SHP77 treated with DMSO at 0.1 percent for 48 hours (cell line): ENCODE data around the gene C11orf98.
A peak's percentile ranks its signal among the peaks of the same experiment; 100 is the strongest.
"Not testable (repeated sequence)": the region's sequence is repeated elsewhere in the genome, so short reads cannot be mapped to it uniquely, and the experiment has no call there.

Source experiments
- DNase-seq: peaks from one replicate; lab custom pipeline; 2025; lab: John Stamatoyannopoulos, UW

Gene C11orf98

DNA sequence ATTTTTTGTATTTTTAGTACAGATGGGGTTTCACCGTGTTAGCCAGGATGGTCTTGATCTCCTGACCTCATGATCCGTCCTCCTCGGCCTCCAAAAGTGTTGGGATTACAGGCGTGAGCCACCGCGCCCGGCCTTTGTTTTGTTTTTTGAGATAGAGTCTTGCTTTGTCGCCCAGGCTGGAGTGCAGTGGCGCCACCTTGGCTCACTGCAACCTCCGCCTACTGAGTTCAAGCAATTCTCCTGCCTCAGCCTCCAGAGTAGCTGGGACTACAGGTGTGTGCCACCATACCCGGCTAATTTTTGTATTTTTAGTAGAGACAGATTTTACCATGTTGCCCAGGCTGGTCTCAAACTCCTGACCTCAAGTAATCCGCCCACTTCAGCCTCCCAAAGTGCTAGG, 14.7 kb downstream of the C11orf98 start:
- DNase-seq: not testable (repeated sequence)

GRCh38 chr11:62649486-62649885, 15.5 kb downstream of the C11orf98 start:
- no peak for DNase-seq

- DNase-seq: no peak
Measured at GRCh38 chr11:62648967-62649364, 16.0 kb downstream of the C11orf98 start.

- DNase-seq: no peak
Measured at GRCh38 chr11:62648185-62648966, 16.6 kb downstream of the C11orf98 start.

- no peak for DNase-seq
Measured at GRCh38 chr11:62647609-62648005, 17.4 kb downstream of the C11orf98 start.

DNA sequence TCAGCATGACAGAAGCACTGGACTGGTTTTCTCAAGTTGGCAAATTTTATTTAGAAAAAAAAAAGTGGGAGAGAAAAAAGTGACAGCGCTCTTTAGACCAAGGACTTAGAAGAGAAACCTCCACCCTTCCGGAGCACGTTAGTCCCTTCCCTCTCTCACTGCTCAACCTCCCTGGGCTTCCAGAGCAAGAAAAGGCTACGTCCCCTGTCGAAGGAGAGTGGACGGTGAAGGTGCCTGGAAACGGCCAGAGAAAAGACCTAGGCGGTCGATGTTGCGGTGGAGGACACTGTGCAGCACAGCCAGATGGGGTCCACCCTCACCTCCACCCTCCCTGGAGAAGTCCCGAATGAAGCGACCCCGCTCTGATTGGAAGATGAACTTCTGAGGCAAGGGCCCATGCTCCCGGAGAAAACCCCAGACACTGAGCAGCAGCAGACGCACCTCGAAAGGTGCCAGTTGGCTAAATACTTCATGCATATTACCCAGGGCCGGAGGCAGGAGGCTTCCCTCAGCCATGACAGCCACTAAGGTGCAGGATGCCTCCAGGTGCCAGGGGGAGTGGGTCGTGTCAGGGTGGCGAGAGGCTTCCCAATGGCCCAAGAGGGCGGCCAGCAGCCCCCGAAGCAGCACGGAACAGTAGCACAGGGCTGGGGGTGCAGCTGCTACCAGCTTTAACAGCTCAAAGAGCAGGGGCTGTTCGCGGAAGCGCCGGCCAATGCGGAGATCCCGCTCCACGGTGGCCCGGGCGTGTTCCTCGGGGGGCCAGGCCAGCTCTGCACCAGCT, 18.0 kb downstream of the C11orf98 start:
- DNase-seq: no peak

DNA sequence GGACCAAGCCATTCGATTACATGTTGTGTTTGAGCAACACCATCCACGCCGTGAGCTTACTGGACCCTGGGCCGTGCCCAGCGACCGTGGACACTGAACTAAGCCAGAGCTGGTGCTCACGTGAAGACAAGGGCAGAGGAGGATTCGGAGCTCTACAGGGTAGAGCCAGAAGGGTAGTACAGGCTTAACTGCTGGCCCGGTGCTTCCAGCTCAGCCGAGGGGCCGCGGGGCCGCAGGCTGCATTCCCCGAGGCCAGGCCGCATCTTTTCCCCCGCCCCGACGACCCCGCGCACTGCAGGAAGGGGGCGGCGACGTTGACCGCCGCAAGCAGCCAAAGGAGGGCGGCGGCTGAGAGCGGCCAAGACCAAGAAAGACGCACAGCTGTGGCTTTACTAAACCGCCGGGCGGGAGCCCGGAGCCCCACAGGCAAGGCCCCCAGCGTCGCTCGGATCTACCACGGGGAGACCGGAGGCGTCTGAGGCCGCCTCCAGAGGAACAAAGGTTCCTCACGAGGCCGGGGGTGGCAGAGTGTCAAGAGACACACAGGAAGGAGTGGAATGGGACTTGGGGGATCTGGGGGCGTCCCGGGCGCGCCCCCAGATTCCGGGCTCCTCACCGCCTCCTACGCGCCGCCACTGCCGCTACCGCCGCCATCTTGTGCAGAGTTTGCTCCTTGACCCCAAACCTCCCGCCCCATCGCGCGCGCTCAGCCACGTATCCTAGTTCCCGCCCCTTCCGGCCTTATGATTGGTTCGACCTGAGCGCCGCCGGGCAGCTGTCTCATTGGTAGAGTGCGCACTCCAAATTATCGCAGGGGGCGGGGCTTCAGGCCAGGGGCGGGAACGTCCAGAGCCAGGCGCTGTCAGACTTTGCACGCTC, 18.8 kb downstream of the C11orf98 start, which contains the start of gene GANAB:
TSS of gene GANAB (minus strand) at position 668 of the 879 bp plus-strand sequence. CDS start at position 654, 14 bp downstream.
- peak; percentile 86 for DNase-seq

- no peak for DNase-seq
Measured at GRCh38 chr11:62645671-62645945, 19.4 kb downstream of the C11orf98 start.

DNA sequence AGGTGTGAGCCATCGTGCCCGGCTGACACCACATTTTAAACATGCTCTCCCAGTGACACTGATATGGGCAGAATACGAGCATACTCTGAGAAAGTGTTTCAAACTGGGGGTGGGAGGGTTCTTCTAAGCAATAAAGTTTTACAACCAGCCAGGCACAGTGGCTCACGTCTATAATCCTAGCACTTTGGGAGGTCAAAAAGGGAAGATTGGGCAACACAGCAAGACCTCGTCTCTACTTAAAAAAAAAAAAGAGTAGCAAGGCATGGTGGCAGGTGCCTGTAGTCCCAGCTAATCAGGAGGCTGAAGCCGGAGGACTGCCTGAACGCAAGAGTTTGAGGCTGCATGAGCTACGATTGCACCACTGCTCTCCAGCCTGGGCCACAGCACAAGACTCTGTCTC, 20.8 kb downstream of the C11orf98 start:
- no peak for DNase-seq

DNA sequence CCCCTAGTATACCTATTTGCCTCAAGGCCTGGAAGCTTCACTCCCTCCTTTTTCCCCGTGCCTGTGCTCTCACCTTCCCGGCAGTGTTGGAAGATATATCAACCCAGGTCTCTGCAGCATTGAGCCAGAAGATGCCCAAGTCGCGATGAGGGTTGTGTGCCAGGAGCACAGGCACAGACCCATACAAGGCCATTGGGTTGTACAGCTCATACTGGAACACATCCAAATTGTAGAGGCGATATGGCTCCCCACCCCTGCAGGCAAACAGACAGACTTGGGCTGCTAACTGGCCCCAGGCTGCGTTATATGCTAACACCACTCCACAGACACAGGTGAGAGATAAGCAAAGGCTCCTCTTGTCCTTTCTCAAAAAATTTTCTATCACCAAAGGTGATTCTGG, 32.5 kb downstream of the C11orf98 start:
- no peak for DNase-seq

GRCh38 chr11:62627713-62628112, 37.3 kb downstream of the C11orf98 start:
- no peak for DNase-seq

DNA sequence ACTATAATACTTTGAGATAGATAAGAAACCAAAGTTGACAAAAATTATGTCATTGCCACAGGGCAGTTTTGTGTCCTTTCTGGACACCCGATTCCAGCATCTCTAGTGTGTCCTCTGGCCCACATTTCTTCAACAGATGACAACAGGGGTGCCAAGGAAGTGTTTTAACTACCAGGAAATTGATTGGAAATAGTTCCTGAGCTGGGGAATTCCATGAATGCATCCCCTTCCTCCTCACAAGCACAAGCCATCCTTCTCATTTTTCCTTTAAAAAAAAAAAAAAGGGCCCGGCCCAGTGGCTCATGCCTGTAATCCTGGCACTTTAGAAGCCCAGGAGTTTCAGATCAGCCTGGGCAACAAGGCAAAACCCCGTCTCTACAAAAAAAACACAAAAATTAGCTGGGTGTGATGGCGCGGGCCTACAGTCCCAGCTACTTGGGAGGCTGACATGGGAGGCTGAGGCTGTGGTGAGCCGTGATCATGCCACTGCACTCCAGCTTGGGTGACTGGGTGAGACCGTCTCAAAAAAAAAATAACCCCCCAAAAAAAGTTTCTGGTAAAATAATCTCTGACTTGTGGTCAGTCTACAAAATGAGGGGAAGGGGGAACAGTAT, 42.4 kb downstream of the C11orf98 start:
- no peak for DNase-seq

DNA sequence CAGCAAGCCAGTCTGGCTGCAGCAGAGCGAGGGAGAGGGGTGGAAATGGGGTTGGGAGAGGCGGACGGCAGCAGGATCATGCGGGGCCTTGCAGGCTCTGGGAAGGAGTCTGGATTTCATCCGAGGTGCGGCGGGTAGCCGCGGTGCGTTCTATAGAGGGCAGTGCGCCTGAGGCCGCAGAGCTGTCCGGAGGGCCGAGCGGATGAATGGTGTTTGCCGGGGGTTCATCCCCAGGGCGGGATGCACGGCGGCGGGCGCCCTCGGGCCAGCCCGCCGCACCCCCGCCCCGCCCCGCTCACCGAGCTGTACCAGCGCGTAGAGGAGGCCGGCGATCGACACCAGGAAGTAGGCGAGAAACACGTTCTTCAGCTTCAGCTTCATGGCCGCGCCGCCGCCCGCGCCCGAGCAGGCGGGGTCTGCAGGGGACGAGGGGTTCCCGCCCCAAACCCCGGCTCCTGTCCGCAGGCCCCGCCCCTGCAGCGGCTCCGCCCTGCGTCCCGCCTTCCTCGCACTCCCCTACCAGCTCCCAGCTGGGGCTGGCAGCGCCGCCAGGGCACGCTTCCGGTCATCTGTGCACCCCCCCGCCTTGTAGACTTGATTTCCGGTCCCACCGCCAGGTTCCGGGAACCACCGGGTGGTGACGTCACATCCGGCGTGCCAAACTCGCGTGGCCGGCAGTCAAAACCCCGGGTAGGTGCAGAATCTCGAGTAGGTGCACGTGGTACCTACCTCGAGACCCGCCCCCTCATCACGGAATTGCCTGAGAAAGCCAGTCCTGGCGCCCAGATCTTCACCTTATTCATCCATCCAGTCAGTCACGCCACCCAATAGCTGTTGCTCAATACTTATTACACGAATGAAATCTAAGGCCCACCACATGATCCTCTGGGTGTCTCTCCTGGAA, 43.2 kb downstream of the C11orf98 start, which contains the start of gene B3GAT3:
TSS of gene B3GAT3 (minus strand) at position 420 of the 904 bp plus-strand sequence. CDS start at position 381, 39 bp downstream.
- peak; percentile 97 for DNase-seq

GRCh38 chr11:62621027-62621566, 43.9 kb downstream of the C11orf98 start:
- DNase-seq: no peak

DNA sequence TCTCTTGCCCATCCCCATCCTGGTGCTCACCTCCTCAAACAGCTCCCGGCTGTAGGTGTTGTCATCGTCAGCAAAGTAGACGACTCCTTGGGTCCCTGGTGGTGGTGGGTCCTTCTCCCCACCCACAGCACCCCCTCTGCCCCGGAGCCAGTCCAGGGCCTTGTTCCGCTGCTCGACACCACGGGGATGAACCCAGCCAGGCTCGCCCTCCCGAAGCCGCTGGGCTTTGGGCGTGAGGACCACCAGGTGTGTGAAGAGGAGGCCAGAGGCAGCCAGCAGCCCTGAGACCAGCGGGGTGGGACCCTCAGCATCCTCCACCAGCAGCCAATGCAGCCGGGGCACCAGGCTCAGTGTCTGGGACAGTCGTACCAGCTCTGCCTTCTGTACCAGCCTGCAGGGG, 48.1 kb downstream of the C11orf98 start:
- DNase-seq: not testable (repeated sequence)

- DNase-seq: no peak
Measured at GRCh38 chr11:62615521-62615920, 49.5 kb downstream of the C11orf98 start.

- no peak for DNase-seq
Measured at GRCh38 chr11:62614275-62614674, 50.7 kb downstream of the C11orf98 start.

- DNase-seq: peak; percentile 38
Measured at GRCh38 chr11:62613291-62613778, 51.7 kb downstream of the C11orf98 start.
